Stimulated activated CD4-positive, alpha-beta T cell treated with anti-CD3 and anti-CD28 coated beads, Interleukin-2, amount 100 ng/mL, for 48 hours (primary cell): ENCODE measurements around the gene MXRA8.
"Not testable (repeated sequence)": the region's sequence is repeated elsewhere in the genome, so short reads cannot be mapped to it uniquely, and the experiment has no call there.

Experiments used
- DNase-seq, 2 donors: peaks; one replicate each; pipeline ENCODE4 v3.0.0-alpha.2; 2020

MXRA8 gene

GRCh38 chr1:1390675-1391074 is 32.3 kb upstream of the MXRA8 start:
- DNase-seq: no peak

GRCh38 chr1:1388078-1388472 is 29.7 kb upstream of the MXRA8 start:
- DNase-seq: no peak

GRCh38 chr1:1387098-1388077 is 29.0 kb upstream of the MXRA8 start:
- no peak for DNase-seq

DNA sequence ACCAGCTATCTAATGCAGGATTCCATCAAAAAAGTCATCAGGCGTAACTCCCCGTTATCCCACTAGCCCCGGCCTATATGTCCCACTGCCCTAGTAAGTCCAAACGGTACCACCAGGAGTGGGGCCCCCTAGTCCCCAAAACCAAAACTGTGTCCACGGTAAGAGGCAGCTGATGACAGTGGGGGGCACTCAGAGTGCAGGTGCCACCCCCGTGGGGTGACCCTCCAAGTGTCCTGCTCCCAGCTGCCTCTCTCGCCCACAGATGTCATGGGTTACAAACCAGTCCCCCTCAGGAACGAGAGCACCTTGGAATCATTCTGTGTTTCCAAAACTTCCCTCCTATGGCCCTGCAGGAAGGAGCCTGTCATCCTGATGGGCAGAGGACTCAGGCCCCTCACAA is 27.6 kb upstream of the MXRA8 start:
- DNase-seq: no peak

- not testable (repeated sequence) for DNase-seq
Observed at GRCh38 chr1:1385339-1385738, 27.0 kb upstream of the MXRA8 start.

GRCh38 chr1:1381294-1381693 is 22.9 kb upstream of the MXRA8 start:
- DNase-seq: no peak

- no peak for DNase-seq
Observed at GRCh38 chr1:1380860-1381259, 22.5 kb upstream of the MXRA8 start.

DNA sequence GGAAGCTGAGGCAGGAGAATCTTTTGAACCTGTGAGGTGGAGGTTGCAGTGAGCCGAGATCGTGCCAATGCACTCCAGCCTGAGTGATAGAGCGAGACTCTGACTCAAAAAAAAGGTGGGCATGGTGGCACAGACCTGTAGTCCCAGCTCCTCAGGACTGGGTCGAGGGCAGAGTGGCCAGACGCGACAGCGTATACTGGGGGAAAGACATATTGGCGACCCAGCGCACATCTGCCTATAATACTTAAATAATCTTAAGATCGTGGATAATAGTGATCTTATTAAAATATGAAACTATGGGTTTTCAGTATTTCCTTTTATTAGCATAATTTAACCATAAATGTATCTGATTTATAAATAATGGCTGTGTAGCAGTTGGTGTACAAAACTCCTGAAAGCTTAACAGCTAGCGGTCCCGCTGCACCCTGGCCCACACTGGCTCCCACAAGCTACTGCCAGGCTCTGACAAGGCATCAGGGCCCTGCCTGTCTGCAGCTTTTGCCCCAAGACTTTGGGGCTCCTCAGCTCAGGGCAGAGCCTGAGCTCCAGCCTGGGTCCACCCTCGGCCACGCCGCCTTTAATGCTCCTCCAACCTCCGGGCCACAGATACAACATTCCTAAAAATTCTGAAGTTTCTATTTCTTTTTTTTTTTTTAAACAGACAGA is 19.3 kb upstream of the MXRA8 start:
- DNase-seq: no peak

- DNase-seq: no peak
Observed at GRCh38 chr1:1376551-1377226, 18.3 kb upstream of the MXRA8 start.

DNA sequence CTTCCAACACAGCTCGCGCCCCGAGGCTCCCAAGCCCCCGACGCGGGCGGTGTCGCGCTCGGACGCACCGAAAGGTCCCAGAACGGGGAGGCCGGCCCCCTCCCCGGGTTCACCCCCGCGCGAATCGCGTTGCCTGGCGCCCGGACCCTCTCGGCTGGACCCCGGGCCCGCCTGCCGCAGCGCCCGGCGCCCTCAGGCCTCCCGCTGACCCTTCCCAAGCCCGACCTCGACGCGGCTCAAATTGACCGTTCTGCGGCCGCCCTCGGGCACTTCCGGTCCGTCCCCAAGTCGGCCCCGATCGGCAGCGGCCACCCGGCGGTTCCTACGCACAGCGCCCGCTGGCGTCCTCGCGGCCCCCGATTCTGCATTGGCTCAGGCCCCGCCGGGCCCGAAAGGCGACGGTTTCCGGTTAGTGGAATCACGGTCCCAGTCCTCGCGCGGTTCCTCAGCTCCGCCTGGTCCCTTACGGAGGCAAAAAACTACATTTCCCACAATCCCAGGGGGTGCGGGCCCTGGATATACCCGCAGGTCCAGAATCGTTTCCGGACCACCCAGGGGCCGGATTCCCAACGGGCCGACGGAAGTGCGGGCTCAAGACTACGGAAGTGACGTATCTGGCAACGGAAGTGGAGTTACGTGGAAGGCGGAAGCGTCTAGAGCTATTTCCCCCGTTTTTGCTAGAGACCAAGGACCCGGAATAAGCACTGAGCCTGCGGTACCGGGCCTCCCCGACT is 16.7 kb upstream of the MXRA8 start, which contains the start of gene AURKAIP1:
Gene AURKAIP1, minus strand, starts transcription at position 279 of the 734 bp plus-strand sequence. CDS start 451 bp downstream, outside the sequence.
- peak; percentile 91 to 92 for DNase-seq

DNA sequence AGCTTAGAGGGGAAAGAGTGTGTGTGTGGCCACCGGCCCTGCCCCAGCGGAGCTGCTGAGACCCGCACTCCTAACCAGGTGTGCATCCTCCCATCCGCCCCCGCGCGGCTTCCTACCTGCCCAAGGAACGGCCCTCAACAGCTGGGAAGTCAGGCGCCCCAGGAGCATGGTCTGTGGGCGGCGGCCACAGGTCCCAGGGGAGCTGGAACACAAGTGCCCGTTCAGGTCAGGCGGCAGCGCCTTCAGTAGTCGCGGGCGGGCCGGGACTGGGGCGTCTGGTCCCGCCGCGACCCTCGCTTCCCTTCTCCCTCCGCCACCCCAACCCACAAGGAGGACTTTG is 16.2 kb upstream of the MXRA8 start:
- no peak for DNase-seq

- DNase-seq: no peak
Observed at GRCh38 chr1:1373815-1374588, 15.6 kb upstream of the MXRA8 start.

DNA sequence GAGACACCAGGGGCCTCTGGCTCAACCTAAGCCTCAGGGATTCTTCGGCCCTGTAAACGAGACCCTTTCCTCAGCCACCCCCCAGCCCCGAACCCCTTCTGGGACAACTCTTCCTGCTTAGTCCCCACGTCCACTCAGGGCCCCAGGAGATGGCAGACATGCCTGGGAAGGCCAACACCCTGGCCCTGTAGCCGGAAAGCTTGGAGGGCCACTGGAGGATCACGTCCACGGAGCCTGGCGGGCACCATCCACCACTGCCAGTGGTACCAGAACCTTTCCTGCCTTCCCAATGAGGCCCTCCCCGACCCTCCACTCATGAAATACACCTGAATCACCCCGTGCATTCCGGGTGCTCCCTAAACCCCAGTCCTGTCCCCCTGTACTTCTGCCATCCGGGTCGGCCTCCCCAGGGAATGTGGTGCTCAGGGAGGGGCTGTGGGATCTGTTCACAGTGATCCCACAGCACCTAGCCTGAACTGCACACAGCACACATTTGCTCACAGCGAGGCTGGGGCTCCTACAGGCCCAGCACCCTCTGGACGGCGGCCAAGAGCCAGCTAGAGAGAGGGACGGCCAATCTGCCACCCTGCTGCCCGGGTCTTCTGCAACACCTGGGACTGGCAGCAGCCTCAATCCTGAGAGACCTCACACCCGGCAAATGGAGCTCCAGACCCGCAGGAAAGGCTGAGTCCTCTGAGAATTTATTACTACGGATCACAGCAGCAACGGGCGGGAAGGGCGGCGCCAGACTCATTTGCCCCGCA is 14.9 kb upstream of the MXRA8 start:
- no peak for DNase-seq

DNA sequence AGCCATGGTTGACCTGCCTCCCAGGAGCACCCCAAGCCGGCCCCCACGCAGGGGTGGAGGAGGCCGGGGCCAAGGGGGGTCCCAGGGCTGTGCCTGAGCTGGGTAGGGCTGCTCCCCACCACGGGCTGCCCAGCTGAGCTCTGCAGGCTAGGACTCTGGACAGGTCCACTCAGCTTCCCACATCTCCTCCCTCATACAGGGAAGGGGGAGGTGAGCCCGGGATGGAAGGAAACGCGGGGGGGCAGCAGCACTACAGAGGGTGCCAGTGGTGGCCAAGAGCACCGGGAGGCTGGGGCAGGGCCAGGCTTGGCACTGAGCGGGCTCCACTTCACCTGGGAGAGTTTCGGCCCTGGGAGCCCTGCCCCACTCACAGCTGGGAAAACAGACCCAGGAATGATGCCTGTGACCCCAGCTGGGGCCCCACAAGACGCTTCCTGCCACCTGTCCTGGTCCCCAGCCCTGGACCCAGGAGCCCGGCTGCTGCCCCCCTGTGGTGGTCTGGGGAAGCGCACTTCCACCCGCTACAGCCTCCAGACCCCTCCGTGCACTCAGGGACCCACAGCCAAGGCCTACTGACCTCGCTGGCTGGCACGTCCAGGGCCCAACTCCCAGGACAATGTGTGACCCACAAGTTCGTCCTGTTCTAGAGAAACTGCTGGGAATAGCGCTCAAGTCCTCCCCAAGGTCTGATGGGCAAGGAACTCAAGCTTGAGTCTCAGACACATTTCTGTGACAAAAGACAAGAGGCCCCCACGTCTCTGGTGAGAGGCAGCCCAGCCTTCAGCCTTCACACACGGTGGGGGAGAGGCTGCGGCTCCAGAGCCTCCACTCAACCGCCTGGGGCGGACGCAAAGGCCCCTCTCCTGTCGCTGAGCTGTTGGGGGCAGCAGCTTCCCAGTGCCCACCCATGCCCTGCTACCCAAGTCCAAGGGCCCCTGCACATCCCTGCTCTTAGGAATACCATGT is 13.7 kb upstream of the MXRA8 start:
- DNase-seq: peak; percentile 83 to 87

GRCh38 chr1:1371364-1371745 is 13.0 kb upstream of the MXRA8 start:
- DNase-seq: no peak

GRCh38 chr1:1370771-1371300 is 12.5 kb upstream of the MXRA8 start:
- no peak for DNase-seq

- DNase-seq: not testable (repeated sequence)
Observed at GRCh38 chr1:1370094-1370493, 11.7 kb upstream of the MXRA8 start.

- DNase-seq: no peak
Observed at GRCh38 chr1:1367315-1367714, 9.0 kb upstream of the MXRA8 start.

- no peak for DNase-seq
Observed at GRCh38 chr1:1366699-1367066, 8.3 kb upstream of the MXRA8 start.
